Hepatocyte (in vitro differentiated cells): ENCODE measurements around the gene ETFBKMT.

ENCODE experiments used
- EZH2 ChIP-seq: fragments of 200-600 bp; sonication (generic); IDR thresholded peaks from 2 replicates; pipeline ENCODE4 v1.6.1; 2016; ENCODE audit warnings: antibody characterized with exemption, mild to moderate bottlenecking, borderline replicate concordance
- TF ChIP-seq, protein P1 (sequence below): fragments of 200-600 bp; sonication (generic); IDR thresholded peaks from 2 replicates; pipeline ENCODE4 v1.5.1; 2016; ENCODE audit warnings: antibody characterized with exemption, mild to moderate bottlenecking; ENCODE audit not compliant: poor library complexity

DNA sequence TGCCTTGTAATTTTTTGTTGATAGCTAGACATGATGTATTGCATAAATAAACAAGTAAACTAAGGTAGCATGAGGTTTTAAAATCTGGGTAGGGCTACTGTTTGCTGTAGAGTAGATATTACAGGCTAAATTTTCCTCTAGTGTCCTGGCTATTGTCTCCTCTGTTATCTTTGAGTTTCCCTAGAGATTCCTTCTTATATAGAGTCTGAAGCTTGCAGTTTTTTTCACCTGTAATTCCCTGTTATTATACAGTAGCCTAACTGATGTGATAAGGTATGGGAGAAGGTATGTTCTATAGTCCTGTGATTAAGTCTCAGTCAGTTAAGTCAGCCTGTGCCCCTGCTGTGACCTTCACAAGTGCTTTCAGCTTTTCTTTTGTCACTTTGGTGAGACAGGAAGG lies 9.5 kb downstream of the ETFBKMT start:
- TF ChIP-seq EZH2, result no peak
- TF ChIP-seq, protein P1, sequence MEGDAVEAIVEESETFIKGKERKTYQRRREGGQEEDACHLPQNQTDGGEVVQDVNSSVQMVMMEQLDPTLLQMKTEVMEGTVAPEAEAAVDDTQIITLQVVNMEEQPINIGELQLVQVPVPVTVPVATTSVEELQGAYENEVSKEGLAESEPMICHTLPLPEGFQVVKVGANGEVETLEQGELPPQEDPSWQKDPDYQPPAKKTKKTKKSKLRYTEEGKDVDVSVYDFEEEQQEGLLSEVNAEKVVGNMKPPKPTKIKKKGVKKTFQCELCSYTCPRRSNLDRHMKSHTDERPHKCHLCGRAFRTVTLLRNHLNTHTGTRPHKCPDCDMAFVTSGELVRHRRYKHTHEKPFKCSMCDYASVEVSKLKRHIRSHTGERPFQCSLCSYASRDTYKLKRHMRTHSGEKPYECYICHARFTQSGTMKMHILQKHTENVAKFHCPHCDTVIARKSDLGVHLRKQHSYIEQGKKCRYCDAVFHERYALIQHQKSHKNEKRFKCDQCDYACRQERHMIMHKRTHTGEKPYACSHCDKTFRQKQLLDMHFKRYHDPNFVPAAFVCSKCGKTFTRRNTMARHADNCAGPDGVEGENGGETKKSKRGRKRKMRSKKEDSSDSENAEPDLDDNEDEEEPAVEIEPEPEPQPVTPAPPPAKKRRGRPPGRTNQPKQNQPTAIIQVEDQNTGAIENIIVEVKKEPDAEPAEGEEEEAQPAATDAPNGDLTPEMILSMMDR, result no peak
